CD4-positive, alpha-beta T cell treated with Interleukin-17A for 4 hours (primary cell): Measurements from ENCODE around the gene KCNQ1OT1.

Experiments used
- DNase-seq: peaks from one replicate; pipeline ENCODE4 v3.0.0-alpha.2; 2020; ENCODE audit warnings: mixed read lengths

The KCNQ1OT1 gene

DNA sequence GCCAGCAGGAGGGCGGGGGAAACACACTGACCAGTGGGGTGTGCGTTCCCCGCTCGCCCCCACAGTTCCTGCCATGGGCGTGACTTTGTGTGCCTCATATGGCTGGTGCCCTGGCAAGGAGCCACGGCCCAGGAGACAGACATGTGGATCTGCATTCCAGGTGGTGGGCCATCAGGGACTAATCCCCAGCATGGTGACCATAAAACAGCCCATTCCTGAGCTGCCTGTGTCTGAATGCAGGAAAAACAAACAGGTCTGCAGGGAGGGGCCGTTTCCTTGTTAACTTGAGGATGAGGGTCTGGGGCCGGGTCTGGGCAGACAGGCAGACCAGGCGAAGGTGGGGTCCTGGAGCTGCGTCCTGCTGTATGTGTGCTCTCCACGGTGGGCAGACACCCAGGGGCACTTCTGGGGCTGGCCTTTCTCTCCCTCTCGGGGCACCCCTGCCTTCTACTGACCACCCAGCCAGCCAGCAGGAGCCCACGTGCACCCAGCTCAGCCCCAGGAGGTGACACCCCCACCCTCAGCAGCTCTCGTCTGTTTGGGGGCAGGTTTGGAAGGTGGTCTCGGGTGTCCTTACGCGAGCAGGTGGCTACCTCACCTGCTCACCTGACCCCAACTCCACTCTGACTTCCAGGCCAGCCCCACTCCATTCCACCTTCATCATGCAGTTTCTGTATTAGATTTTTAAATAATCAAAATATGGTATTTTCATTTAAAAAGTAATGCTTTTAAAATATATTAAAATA, 120.3 kb downstream of the KCNQ1OT1 start:
- DNase-seq, result no peak

DNA sequence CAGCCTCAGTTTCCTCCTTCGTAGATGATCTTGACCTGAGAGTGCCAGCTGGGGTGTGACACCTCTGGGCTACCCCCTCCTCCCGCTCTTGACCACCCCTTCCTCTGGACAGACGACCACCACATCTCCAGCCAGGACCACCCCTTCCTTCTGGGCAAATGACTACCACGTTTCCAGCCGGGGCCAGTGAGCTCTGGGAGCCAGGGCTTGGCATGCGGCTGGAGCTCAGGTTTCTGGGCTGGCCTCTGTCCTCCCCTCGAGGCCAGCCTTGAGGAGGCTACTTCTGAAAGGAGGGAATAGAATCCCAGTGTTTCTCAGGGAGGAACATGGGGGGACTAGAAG, 120.9 kb downstream of the KCNQ1OT1 start:
- no peak for DNase-seq

DNA sequence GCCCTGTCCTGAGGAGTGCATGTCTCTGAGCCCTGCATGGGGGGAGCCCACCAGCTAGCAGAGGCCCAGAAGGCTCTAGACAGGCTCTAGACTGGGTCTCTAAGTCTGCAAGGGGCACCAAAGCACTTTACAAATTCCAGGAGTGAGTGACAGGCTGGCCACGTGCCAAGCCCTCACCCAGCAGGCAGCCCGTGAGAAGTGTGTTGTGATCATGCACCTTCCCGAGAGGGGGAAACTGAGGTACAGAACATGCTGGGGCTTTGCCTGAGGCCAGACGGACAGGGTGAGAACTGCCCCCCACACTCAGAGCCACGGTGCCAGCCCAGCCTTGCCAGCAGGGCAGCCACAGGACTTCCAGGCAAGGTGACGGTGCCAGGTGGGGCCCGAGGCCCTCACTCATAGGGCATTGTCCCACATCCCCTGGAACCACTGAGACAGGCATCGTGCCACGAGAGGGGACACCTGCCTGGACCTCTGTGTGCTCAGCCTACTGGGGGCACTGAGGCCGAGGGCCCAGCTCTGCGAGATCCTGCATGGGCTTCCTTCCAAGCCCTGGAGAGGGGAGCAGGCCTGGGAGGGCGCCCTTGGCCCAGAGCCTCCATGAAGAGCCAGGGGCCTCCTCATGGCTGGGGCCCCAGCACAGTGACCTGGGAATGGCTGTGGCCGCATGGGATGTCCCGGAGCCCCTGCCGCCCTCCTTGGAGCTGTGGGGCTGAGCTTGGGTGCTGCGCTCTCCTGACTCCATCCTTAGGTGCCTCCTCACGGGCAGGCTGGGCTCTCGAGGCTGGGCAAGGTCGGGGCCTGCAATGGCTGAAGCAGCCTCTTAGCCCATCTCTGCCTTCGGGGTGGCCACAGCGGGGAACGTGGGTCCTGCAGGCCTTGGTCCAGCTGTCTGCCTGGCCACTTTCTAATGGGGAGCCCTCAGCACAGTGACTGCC, 121.5 kb downstream of the KCNQ1OT1 start:
- no peak for DNase-seq

DNA sequence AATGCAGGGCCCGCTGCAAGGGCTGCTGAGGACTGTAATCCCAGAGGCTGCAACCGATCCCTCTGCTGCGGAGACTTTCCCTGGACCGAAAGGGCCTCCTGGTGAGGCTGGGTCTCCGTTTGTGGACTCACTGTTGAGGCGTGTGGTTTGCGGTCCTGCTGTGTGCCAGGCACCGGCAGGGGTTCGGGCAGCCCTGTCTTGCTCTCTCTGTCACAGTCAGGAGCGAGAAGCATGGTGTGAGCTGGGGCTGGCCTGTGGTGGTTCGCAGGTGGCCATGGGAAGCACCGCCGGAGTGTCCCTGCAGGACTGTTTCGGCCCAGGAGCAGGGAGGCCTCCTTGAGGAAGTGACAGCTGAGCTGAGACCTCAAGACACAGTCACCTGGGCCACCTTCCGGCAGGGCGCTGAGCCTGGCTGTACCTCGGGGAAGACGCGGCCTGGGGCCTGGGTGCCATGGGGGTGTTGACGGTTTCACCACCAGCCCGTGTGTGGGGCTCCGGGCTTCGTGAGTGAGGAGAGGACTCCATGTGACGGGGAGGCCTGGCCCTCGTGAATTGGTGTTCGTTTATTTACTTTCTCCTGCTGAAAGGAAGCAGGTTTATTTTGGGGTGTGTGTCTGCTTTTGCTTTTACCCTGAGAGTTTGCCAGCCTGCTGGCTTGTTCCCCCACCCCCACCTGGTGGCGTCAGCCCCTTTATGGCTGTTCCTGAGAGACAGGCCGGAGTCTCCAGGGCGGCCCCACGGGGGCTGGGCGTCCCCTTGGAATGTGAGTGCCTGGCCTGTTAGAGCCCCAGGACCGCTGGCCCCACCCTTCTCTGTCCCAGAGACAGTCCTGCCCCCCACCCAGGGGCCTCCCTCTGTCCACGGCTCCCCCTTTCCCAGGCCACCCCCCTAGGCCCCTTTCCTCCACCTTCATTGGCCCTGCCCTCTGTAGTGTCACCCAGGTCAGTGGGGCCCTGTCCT, 122.5 kb downstream of the KCNQ1OT1 start:
- DNase-seq, result no peak

DNA sequence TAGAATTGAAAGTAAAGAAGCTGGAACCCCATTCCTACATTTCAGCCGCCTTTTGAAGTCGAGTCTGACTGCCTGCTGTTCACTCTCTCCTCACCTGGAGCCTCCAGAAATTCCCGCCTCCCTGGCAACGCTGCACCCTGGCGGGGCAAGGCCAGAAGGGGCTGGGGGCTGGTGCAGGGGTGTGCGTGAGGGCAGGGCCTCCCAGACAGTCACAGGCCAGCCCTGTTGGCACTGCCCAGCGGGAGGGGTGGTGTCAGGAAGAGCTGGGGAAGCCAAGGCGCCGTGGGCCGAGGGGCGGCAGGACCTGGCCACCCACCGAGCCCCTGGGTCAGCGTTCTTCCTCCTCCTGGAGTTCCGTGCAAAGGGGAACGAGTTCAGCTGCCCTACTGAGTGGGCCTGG, 123.2 kb downstream of the KCNQ1OT1 start:
- no peak for DNase-seq

DNA sequence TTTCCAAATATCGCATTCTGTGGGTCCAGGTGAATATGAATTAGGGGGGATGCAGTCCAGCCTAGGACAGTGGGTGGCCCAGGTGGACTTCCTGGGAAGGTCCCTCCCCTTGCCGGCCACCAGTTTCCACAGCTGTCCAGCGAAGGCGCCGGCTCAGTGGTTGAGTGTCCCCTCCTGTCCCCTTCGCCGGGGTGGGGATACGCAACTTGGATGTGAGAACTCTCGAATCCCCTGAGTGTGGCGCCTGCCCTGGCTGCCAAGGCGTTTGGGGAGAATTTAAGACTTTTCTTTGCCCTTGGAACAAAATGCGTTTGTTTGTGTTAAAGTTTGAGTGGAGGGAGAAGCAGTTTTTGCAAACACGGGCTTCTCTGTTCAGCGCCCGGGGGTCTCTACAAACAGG, 123.7 kb downstream of the KCNQ1OT1 start:
- DNase-seq, result no peak

DNA sequence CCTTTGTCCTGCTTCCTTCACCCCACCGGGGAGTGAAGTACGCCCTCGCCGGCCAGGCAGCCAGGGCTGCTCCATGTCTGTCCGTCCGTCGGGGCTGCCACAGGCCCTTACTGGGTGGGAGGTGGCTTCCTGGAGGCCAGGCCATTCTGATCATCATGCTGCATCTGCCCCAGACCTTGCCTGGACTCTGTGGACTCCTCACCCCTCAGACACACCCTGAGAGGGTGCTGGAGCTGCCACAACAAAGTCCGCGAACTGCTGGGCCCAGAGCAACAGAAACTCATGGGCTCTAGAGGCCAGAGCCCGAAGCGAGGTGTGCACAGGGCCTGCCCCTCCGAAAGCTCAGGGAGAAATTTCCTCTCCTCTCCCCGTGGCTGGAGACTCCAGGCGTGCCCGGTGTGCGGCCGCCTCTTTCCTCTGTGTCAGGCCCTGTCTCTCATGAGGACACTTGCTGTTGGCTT, 124.2 kb downstream of the KCNQ1OT1 start:
- DNase-seq, result no peak

DNA sequence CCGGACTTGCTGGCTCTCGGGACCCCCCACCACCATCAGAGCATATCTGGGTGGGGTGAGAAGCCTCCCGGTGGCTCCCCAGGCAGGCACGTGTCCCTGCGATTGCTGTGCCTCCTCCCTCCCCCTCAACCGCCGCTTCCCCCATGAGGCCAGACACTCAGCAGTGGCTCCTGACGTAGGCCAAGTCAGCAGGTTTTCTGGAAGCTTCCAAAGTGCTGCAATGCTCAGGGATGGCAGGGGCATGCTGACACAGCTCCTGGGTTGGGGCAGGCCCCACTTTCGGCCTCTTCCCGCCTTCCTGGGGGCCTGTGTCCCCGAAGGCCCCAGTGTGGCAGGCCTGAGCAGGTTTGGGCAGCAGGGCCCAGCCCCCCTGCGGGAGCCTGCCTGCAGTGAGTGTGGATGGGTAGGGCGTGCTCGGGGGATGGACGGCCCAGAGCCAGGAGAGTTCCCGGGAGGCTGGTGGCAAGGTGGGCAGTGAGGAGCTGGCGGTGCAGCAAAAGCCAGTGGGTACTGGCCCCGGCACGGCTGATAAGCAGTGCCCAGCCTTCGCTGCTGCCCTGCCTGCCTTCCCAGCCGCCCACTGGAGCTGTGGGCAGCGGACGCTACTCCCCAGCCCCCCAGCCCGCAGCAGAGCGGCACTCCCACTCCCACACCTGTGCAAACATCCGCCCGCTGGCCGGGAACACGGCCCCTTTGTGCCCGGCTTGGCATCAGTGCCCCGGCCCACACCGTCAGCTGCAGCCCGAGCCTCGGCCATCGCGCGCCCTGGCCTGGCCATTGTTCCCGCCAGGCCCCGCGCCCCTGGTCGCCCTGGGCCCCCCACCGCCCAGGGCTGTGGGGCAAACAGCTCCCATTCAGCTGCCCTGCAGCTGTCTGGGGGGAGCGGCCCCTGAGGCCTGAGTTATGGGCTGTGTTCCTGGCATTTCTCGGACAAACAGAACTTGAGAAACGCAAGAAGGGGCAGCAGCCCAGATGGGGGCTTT, 125.0 kb downstream of the KCNQ1OT1 start:
- no peak for DNase-seq

DNA sequence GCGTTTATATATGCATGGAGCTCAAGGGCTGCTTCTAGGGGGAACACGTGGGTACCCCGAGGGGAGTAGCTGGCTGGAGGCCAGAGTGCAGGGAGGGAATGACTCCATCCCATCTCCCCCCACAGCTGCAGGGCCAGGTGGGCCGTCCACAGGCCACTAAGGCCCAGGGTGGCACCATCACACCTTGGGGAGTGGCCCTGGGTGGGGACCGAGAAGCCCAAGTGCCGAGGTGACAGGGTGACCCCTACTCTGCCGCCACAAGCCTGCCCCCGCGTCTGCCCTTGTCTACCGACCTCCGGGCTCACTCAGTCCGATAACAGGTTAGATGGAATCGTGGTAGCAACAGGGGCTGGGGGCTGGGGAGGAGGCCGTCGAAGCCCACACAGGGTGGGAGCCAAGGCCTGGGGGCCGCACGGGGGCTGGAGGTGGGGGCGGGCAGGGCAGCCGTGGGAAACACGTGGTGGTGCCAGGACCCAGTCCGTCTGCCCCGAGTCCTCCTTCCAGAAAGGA, 125.7 kb downstream of the KCNQ1OT1 start:
- no peak for DNase-seq

DNA sequence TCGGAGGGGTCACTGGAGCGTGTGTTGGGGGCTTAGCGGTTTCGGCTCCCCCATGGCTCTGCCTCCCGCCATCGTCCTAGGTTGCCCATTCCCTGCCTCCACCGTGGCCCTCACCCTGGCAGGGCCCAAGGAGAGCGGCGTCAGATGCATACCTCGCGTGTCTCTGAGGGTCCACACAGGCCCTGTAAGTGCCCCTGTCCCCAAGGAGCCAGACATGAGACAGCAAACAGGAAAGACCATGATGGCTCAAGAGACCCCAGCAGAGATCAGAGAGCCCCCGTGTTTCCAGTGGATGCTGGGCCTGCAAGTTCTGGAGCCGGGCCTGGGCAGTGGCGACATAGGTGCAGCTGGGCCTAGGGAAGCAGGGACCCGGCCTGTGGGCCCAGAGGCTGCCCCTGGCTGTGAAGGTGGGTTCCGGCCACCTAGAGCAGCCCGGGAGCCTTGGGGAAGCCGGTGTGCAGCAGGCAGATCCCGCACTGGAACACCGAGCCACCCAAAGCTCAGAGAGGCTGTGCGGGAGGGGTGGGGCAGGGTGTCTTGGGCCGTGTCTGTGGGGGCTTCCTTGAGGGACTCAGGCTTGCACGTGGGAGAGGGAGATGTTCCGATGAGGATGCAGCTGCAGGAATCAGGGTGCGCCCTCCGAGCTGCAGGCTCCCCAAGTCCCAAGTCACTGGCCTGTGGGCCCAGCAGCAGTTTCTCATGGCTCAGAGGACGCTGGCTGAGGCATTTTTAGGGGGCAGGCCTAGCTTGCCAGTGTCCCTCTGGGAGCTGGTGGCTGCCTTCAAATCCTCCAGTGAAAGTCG, 126.4 kb downstream of the KCNQ1OT1 start:
- DNase-seq, result no peak

DNA sequence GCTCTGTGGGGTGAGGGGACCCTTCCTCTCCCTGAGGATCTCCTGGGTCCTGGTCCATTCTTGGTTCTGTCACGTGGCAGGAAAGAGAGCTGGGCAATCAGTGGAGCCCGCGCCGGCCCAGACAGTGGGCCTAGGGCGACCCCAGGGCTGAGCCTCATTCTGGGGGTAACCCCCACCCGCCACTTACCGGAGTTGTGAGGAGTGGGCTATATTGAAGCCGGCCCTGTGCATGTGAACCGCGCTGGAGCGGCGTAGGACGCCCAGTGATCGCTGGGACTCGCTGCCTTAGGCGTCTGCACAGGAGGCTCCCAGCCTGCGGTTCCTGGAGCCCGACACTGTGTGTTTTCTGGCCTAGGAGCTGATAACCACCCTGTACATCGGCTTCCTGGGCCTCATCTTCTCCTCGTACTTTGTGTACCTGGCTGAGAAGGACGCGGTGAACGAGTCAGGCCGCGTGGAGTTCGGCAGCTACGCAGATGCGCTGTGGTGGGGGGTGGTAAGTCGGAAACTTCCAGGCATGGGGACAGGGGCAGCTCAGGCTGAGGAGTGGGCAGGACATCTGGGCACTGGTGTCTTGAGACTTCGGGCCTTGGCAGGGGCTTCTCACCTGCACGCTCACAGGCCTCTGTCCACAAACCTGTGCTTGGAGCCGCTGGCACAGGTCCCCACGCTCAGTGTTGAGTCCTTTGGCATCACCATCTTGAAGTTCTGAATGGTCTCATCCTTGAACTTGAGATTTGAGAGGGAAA, 127.1 kb downstream of the KCNQ1OT1 start:
- DNase-seq, result no peak

DNA sequence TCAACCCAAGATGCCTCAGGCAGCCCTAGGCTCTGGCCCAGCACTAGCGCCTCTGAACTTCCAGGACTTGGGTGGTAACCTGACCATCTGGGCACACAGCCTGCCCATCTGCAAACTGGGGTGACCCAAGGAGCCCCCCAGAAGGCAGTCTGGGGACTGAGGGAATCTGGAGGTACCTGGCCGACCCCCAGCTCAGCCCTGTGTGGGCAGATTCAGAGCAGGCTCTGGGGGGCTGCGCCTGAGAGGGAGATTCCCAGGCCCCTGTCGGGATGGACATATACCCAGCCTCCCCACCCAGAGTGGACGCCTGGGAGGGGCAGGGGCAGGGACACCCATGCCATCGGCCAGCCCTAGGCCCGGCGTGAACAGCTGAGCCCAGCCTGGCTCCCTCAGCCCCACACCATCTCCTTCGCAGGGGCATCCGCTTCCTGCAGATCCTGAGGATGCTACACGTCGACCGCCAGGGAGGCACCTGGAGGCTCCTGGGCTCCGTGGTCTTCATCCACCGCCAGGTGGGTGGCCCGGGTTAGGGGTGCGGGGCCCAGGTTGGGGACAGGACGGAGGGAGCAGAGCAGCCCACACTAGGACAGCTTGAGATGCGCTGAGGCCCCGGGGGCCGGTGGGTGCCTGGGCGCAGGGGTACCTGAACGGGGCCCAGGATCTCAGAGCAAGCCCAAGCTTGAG, 128.1 kb downstream of the KCNQ1OT1 start:
- DNase-seq, result no peak

DNA sequence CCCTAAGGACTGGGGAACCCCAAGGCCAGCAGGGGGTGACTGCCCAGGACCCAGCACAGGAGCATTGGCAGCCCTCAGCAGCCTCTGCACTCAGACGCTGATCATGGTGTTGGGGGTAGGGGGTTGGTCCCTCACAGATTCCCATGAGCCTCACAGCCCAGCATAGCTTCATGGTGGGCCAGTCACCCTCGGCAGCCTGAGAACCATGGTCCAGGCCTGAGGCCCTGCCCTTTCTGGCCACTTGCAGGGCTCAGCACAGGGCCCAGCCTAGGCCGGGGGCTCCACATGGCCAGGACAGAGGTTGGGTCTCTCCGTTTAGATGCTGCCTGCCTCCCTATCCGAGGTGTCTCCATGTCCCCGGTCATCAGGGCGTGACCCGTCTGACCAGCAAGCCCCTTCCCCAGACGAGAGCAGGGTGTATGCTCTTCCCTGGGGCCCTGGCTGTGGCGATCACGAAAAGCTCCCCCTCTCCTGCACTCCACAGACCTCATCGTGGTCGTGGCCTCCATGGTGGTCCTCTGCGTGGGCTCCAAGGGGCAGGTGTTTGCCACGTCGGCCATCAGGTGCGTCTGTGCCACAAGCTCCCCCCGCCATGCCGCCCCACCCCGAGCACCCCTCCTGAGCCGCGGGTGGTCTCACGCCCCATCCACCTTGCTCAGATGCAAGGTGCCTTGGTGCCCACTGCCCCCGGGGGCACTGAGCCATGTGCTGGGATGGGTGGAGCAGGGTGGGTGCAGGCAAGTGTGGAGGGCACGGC, 128.8 kb downstream of the KCNQ1OT1 start:
- DNase-seq, result no peak

DNA sequence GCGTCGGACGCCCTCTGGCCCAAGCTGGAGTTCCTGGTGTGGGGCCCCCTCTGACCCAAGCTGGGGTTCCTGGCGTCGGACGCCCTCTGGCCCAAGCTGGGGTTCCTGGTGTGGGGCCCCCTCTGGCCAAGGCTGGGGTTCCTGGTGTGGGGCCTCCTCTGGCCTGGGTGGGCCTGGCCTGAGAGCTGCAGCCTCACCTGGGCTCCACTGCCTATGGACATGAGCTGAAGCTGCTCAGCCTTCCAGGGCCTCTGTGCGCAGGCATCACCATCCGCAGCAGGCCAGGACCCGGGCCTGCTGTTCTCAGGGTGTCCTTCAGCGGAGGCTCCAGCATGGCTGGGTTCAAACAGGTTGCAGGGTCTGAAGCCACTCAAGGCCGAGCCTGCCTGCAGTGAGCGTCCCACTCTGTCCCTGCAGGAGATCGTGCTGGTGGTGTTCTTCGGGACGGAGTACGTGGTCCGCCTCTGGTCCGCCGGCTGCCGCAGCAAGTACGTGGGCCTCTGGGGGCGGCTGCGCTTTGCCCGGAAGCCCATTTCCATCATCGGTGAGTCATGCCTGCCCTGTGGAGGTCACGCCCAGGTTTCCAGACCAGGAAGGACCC, 129.5 kb downstream of the KCNQ1OT1 start:
- DNase-seq, result no peak

DNA sequence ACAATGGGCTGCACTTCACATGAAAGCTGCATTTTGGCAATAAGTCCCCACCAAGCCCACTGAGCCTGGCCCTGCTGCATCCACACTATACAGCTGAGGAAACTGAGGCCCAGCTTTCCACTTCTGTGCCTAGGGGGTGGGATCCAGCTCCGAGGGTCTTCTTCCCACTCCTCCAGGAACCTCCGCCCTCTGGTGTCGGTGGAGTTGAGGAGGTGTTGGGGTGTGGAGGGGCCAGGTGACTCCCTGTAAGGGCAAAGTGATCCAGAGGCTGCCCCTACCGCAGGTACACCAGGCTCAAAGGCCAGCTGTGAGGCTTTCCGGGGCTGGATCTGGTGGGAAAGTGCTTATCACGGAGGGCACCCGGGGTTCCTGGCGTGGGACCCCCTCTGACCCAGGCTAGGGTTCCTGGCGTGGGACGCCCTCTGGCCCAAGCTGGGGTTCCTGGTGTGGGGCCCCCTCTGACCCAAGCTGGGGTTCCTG, 130.0 kb downstream of the KCNQ1OT1 start:
- DNase-seq, result no peak

DNA sequence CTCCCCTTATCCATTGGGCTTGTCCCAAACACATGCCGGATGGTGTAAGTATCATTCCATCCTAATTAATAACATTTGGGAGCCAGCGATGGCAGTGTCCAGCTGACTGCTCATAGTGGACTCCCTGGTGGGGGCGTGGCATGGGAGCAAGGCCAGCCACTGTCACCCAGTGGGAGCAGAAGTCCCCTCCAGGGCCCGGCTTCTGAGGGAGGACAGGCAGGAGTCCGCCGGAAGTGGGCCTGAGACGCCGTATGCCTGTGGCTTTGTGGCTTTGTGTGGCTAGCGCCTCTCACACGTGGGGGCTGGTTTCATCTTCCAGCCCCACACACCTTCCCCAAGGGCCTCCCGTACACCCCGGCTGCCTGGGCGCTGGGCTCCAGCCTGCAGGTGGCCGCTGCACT, 130.5 kb downstream of the KCNQ1OT1 start:
- DNase-seq, result no peak

DNA sequence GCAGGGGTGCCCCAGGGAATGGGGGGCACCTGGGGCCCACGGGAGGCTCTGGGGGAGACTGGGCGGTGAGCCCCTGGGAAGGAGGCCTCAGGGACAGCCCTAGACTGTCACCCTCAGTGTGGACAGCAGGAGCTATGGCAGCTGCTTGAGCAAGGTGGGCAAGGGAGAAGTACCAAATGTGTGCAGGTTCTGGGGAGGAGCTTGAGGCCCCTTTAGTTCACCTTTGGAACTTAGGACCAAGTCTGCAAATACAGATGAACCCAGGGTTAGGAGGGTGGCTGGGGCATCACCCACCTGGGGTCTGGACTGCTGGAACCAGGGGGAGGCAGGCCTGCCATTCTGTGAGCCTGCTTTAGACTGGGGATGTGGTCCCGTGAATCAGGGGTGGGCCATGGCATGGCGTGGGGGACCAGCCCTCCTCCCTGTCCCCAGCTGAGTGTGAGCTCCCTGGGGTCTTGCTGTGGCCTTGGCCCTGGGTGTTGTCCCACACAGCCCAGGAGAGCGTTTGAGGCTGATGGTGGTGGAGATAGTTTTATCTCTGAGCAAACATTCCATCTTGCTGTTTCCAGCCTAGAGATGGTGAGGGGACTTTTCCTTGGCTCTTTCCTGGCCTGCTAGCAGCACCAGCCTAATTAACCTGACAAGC, 132.6 kb downstream of the KCNQ1OT1 start:
- DNase-seq, result no peak
